ENCODE results near the gene RUSC2.

- TF ChIP-seq CTCF (IDR thresholded peaks at IDR 0.05) = no peak
- no peak for TF ChIP-seq POLR2A (IDR thresholded peaks at IDR 0.05)
Measured at GRCh38 chr9:35511453-35511852, 21.5 kb downstream of the RUSC2 start.

Measured in testis (tissue), 2 donors.